ENCODE measurements around the gene GTF3C5. TPM values are rescaled to one million over a fixed set of nuclear protein-coding genes. Genes with fewer than 3 reads are reported as not detected.

GTF3C5 gene
- total RNA-seq, 1 donor from 2014 or later = 83.6 TPM

DNA sequence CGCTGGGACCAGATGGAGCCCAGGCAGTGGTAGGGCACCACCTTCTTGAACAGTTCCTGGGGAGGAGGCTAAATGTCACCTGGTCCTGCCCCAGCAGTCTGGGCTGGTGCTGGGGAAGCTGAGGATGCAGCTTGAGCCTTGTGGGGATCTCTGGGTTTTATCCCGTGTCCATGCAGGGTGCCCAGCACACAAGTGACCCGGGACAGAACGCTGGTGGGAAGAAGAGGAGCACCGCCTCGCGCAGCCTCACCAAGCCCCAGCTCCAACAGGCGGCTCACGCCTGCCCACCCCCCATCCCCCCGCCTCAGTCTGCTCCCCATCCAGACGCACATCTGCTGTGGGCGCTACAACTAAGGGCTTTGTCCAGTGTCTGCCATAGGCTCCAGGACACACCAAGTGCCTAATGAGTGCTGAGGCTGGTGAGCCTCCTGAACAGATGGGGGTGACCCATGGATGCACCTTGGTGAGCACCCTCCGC, 76.5 kb downstream of the GTF3C5 start:
- Mint-ChIP-seq H3K36me3 (peaks cover 11% of the 10 kb centered on the region), H3K9me3 (no peaks in the 10 kb centered on the region), H3K4me1 (ENCODE audit: unreplicated experiment) (no peaks in the 10 kb centered on the region), H3K27me3 (no peaks in the 10 kb centered on the region), H3K4me3 (no peak overlapping the region), H3K27ac (no peak overlapping the region)
- TF ChIP-seq, protein P1, sequence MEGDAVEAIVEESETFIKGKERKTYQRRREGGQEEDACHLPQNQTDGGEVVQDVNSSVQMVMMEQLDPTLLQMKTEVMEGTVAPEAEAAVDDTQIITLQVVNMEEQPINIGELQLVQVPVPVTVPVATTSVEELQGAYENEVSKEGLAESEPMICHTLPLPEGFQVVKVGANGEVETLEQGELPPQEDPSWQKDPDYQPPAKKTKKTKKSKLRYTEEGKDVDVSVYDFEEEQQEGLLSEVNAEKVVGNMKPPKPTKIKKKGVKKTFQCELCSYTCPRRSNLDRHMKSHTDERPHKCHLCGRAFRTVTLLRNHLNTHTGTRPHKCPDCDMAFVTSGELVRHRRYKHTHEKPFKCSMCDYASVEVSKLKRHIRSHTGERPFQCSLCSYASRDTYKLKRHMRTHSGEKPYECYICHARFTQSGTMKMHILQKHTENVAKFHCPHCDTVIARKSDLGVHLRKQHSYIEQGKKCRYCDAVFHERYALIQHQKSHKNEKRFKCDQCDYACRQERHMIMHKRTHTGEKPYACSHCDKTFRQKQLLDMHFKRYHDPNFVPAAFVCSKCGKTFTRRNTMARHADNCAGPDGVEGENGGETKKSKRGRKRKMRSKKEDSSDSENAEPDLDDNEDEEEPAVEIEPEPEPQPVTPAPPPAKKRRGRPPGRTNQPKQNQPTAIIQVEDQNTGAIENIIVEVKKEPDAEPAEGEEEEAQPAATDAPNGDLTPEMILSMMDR (conservative IDR thresholded peaks at IDR 0.05) = no peak
- DNase-seq (ENCODE audit: extremely low spot score, unreplicated experiment) = no peak

Small RNA genes within 50 kb of the gene (microRNA-seq; reads per million reads assigned to microRNA genes)
- 7.4 reads per million, percentile 28 among the genes with 10 or more reads in this experiment for gene MIR6877

Other genes with a start within 250 kb of the GTF3C5 start
- gene AK8, start 152.7 kb upstream of the GTF3C5 start, total RNA-seq (ENCODE audit: low replicate concordance) = 4.6 and 5.5 TPM in 2 replicates
- gene SPACA9, start 152.1 kb upstream of the GTF3C5 start, total RNA-seq (ENCODE audit: low replicate concordance) = 5.2 and 8.3 TPM in 2 replicates
- 46.0 and 58.9 TPM in 2 replicates for gene TSC1, start 86.4 kb upstream of the GTF3C5 start, total RNA-seq (ENCODE audit: low replicate concordance)
- 0.45 TPM in 1 of 2 replicates, not detected in the other for gene GFI1B, start 52.3 kb upstream of the GTF3C5 start, total RNA-seq (ENCODE audit: low replicate concordance)
- gene CEL, start 31.0 kb downstream of the GTF3C5 start, total RNA-seq (ENCODE audit: low replicate concordance) = 4.5 and 4.9 TPM in 2 replicates
- gene RALGDS, start 90.2 kb downstream of the GTF3C5 start, total RNA-seq (ENCODE audit: low replicate concordance) = 64.8 and 86.3 TPM in 2 replicates
- gene GBGT1, start 132.9 kb downstream of the GTF3C5 start, total RNA-seq (ENCODE audit: low replicate concordance) = 21.0 and 54.9 TPM in 2 replicates
- gene OBP2B, start 178.3 kb downstream of the GTF3C5 start, total RNA-seq (ENCODE audit: low replicate concordance) = not detected in 2 replicates
- gene ABO, start 244.2 kb downstream of the GTF3C5 start, total RNA-seq (ENCODE audit: low replicate concordance) = 3.7 and 5.6 TPM in 2 replicates

Measured in type B pancreatic cell (in vitro differentiated cells).